Lower leg skin (tissue), 3 donors: Measurements from ENCODE around the gene MYO7A.

ENCODE experiments used
- CTCF ChIP-seq, 3 donors: fragments of 450-650 bp; IDR thresholded peaks; one replicate each; pipeline ENCODE4 v1.5.1; 2016; ENCODE audit warnings: antibody characterized with exemption in 3 of 3, mild to moderate bottlenecking in 3 of 3, moderate library complexity in 2 of 3
- POLR2A ChIP-seq, 2 donors: fragments of 450-650 bp; IDR thresholded peaks; one replicate each; pipeline ENCODE4 v1.6.1; 2016 to 2017; ENCODE audit warnings: antibody characterized with exemption in 2 of 2, mild to moderate bottlenecking in 1 of 2, moderate library complexity in 1 of 2

- TF ChIP-seq CTCF (IDR thresholded peaks at IDR 0.05) (no peak), POLR2A (IDR thresholded peaks at IDR 0.05) (no peak)
Measured at GRCh38 chr11:77101043-77101537, 27.0 kb upstream of the MYO7A start.
